GM11168 (cell line): ENCODE results near the gene TAS2R5.
"Not testable (repeated sequence)": the region's sequence is repeated elsewhere in the genome, so short reads cannot be mapped to it uniquely, and the experiment has no call there.

Source experiments
- in situ Hi-C: fragments of 300-500 bp; cut with MboI; formaldehyde crosslinking; loops from one replicate; pipeline ENCODE4 v1.12.0; 2022; ENCODE audit warnings: low sequenced_read_pairs; ENCODE audit not compliant: unreplicated experiment

TAS2R5 gene

DNA sequence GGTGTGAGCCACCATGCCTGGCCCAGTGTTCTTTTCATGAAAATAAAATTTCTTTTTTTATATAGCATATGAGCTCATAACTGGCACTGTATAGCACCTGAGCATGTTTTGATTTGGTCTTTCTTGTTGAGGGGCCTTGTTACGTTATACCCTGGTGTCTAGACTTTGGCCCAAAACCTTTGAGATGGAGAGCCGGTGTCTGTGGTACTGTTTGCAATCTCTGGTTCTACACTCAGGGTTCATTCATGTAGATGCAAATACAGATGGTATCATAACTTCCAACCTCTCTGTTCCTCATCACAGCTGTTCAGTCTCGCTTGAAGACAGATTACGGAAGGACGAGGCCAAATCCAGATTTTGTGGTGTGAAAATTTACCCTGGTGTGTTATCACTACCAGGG, at the start of gene TAS2R5:
Gene TAS2R5 (plus strand): TSS at position 301 of the 400 bp plus-strand sequence. CDS start 145 bp downstream, outside the sequence.
- in situ Hi-C loops, result no loop called here

GRCh38 chr7:141742229-141742628, 47.8 kb upstream of the TAS2R5 start:
- in situ Hi-C loops, result no loop called here

DNA sequence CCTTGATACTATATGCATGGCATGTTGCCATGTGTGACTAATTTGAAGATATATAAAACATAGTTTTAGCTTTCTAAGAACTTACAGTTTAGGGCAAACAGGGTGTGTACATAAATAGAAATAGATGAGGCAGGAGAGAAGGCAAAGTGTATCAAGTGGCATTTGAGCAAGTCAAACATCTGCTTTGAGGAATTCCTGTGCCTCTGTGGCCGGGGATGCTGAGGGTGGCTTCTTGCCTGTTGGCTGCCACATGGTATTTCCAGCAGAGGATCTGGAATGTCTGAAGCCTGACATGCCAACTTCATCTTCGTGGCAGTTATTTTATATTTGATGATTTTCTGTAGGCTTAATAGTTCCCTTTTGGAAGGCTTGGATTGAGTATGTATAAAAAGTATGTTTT, 45.9 kb upstream of the TAS2R5 start:
- in situ Hi-C loops, result no loop called here

DNA sequence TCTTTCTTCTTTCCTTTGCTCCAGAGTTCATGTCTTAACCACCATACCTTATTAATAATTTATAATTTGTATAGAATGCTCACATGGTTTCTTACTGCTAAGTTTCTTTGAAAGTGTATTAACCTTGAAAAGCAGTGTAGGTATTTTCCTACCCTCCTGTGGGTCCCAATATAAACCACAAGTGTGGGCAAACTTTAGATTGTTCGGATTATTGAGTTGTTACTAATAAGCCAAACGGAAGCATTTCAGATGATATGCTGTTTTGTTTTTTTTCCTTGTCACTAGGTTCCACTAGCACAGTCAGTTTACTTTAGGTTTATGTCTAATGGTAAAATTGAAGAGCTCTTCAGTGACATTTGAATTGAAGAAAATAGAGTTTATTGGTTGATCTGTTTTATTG, 41.6 kb upstream of the TAS2R5 start:
- in situ Hi-C loops, result no loop called here

DNA sequence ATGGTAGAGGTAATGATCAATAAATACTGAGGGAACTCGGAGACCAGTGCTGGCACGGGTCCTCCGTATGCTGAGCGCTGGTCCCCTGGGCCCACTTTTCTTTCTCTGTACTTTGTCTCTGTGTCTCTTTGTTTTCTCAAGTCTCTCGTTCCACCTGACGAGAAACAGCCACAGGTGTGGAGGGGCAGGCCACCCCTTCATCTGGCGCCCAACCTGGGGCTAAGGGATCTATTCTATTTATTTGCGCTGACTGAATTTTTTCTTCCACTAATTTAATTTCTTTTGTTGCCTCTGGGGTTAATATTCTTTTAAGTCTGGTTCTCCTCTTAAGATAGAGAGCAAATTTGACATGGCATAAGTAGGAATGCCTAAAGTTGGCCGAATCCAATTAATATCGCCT, 38.1 kb upstream of the TAS2R5 start:
- in situ Hi-C loops, result not testable (repeated sequence)

- in situ Hi-C loops, result no loop called here
Observed at GRCh38 chr7:141752634-141753033, 37.4 kb upstream of the TAS2R5 start.

DNA sequence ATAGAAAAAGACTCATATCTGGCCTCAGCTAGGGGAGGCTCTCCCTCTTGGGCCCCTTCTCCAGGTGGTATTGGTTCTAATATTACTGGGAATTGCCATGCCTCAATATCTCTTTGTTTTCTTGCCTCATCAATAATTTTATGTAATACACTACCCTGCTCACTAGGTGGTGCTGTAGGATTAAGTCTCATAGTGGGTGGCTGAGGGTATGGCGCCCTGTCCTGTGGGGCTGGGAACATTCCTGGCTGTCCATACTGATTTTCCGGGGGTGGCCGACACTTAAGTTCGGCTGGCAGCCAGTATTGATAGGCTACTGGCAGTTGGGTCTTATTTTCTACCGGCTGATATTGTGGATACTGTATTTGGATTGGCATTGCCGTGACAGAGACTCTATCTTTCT, 35.1 kb upstream of the TAS2R5 start:
- in situ Hi-C loops, result no loop called here

DNA sequence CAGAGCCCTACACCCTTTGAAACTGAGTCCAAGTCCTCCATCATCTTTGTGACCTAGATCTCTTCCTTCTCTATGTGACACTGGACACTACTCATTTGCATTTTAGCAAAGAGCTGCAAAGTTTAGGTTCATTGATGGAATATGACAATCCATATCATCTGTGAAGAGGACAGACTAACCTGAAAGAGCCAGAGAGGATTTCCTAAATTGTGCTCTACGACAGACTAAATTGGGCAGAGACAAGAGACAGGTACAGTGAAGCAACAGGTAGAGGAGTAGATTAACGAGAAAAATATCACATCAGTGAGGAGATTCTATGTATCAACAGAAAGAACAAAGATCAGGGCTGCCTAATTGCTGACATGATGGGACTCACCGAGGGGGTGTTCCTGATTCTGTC, 26.2 kb upstream of the TAS2R5 start, which contains the start of gene TAS2R3:
Gene TAS2R3 (plus strand): TSS at position 301 of the 400 bp plus-strand sequence. CDS start 62 bp downstream, at position 363.
- in situ Hi-C loops, result no loop called here

DNA sequence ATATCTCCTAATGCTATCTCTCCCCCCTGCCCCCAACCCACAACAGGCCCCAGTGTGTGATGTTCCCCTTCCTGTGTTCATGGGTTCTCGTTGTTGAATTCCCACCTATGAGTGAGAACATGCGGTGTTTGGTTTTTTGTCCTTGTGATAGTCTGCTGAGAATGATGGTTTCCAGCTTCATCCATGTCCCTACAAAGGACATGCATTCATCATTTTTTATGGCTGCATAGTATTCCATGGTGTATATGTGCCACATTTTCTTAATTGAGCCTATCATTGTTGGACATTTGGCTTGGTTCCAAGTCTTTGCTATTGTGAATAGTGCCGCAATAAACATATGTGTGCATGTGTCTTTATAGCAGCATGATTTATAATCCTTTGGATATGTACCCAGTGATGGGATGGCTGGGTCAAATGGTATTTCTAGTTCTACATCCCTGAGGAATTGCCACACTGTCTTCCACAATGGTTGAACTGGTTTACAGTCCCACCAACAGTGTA, 19.9 kb upstream of the TAS2R5 start:
- in situ Hi-C loops, result not testable (repeated sequence)

DNA sequence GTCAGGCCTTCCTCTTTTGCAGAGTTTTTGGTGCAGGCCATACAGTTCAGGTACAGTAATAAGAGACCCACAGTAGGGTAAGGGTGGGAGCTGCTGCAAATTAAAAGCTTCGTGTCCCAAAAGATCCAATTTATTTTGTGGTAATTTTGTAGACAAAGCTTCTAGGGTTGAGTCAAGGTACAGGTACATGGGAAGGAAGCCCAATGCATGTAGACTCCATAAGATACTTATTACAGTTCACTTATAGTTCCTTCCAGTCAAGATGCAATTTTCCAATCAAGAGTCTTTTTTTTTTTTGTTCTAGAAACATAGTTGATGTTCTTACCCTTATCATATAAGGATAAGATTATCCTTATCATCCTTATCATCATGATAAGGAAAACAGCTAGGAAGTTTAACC, 13.6 kb upstream of the TAS2R5 start, which contains the start of gene TAS2R4:
Gene TAS2R4 (plus strand): TSS at position 301 of the 400 bp plus-strand sequence. CDS start 1,815 bp downstream, outside the sequence.
- in situ Hi-C loops, result no loop called here

GRCh38 chr7:141785706-141786552, 4.1 kb upstream of the TAS2R5 start:
- in situ Hi-C loops, result no loop called here

DNA sequence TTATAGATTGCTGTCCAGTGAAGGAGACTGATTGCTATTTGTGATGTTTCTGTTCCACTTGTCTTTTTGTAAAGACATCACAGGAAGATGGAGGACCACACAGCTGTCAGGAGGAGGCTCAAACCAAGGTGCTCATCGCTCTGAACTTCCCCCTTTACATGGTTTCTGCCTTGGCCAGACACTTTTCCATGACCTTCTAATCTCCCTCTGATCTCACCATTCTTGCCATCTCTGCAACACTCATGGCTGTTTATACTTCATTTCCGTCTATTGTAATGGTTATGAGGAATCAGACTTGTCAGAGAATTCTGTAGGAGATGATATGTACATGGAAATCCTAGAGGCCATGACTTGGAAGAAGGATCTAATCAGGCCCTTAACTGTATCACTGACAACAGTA, 1.7 kb upstream of the TAS2R5 start:
- in situ Hi-C loops, result no loop called here

GRCh38 chr7:141792526-141792925, 2.5 kb downstream of the TAS2R5 start:
- in situ Hi-C loops, result no loop called here

DNA sequence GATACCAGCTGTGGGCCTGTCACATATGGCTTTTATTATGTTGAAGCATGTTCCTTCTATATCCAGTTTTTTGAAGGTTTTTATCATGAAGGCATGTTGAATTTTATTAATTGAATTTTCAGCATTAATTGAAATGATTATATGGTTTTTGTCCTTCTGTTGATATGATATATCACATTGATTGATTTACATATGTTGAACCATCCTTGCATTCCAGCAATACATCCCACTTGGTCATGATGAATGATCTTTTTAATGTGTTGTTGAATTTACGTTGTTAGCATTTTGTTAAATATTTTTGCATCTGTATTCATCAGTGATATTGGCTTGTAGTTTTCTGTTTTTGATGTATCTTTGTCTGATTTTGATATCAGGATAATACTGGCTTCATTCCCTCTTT, 30.1 kb downstream of the TAS2R5 start:
- in situ Hi-C loops, result no loop called here

- in situ Hi-C loops, result not testable (repeated sequence)
Observed at GRCh38 chr7:141822432-141822831, 32.4 kb downstream of the TAS2R5 start.

DNA sequence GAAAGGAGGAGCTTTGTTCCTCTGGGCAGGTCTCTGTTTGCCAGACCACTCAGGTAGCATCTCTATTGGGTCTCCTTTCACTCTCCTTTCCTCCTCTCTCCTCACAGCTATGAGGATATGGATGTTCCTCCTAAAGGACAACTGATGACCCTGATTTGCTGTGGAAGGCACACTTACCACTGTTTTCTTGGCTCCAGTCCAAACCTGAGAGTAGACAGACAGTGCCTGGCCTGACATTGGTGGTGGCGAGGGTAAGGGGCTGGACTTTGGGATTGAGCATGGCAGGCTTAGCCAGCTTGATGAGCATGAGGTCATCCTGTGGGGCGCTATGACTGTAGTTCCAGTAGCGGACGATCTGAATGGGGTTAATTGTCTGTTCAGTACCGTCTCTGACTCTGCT, 47.7 kb downstream of the TAS2R5 start:
- in situ Hi-C loops, result no loop called here

DNA sequence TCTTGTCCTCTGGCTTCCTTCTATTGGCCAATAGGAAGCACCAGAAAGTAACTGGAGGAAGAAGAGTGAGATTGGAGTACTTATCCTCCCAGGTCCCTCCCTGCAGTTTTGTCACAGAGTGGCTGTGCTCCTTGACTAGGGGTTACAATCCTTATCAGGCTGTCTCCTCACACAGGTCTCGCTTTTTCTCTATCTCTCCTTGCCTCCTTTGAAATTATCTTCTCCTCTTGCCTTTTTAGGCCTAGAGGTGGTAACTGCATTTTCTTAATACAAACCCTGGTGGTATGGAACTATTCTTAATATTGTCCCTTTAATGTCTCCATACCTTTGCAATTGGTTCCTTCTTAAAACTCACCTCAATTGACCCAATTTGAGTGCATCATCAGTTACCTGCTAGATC, 48.6 kb downstream of the TAS2R5 start:
- in situ Hi-C loops, result no loop called here

GRCh38 chr7:141839256-141839655, 49.2 kb downstream of the TAS2R5 start:
- in situ Hi-C loops, result no loop called here

DNA sequence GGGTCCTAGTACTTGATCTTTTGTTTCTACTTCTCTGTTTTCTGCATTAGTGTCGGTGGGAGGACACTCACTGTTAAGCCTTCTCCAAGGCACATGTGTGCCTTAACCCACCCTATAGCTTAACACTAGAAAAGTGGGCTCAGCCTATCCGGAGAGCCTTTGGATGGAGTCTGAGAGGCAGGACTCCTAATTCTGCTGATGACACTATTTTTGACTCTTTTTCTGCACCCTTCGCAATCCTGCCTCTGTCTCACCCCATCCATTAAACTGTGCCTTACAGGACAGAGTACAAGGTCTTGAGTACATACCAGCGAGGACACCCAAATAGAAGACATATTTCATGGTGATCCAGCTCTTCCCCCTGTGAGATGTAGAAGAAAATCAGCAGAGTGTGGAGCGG, 50.7 kb downstream of the TAS2R5 start:
- in situ Hi-C loops, result no loop called here
